Forelimb muscle (tissue), 1 donor: Measurements from ENCODE around the gene ZIC2. TPM values are rescaled to one million over a fixed set of nuclear protein-coding genes. Genes with fewer than 3 reads are reported as not detected.
"Not testable (repeated sequence)": the region's sequence is repeated elsewhere in the genome, so short reads cannot be mapped to it uniquely, and the experiment has no call there.

ENCODE experiments used
- DNase-seq: peaks from one replicate; pipeline ENCODE4 v3.0.0-alpha.2; 2013; ENCODE audit warnings: low read depth
- polyA plus RNA-seq: library from polyadenylated mRNA; unstranded; fragments of 120-200 nt; gene quantifications from one replicate; pipeline ENCODE4 v1.2.1, GENCODE V29; 2013; ENCODE audit not compliant: insufficient read length

The ZIC2 gene
- polyA plus RNA-seq, 1 donor: not detected

GRCh38 chr13:100014621-100015020, 33.0 kb downstream of the ZIC2 start:
- no peak for DNase-seq

- DNase-seq: no peak
Observed at GRCh38 chr13:100019780-100020356, 38.3 kb downstream of the ZIC2 start.

- DNase-seq: no peak
Observed at GRCh38 chr13:100022798-100023197, 41.2 kb downstream of the ZIC2 start.

- DNase-seq: no peak
Observed at GRCh38 chr13:100024023-100024422, 42.4 kb downstream of the ZIC2 start.

- DNase-seq: no peak
Observed at GRCh38 chr13:100029933-100030332, 48.3 kb downstream of the ZIC2 start.

GRCh38 chr13:100032642-100033041, 51.1 kb downstream of the ZIC2 start:
- DNase-seq: not testable (repeated sequence)

- DNase-seq: no peak
Observed at GRCh38 chr13:100035936-100036335, 54.4 kb downstream of the ZIC2 start.

Other genes with a start within 250 kb of the ZIC2 start
- gene ZIC5, start 10.0 kb upstream of the ZIC2 start, polyA plus RNA-seq: not detected
- gene PCCA, start 107.3 kb downstream of the ZIC2 start, polyA plus RNA-seq: 38.2 TPM